RWPE1 (cell line): ENCODE results near the gene MTUS2.

Experiments used
- CTCF ChIA-PET: fragments of 350-600 bp; sonication (Branson Sonifier 250); formaldehyde crosslinking; extraction: SDS; loops from one replicate; lab custom pipeline; 2021; lab: Yijun Ruan, JAX
- POLR2A ChIA-PET: fragments of 400-600 bp; formaldehyde crosslinking; extraction: SDS; loops from one replicate; lab custom pipeline; 2020; ENCODE audit warnings: antibody characterized with exemption; ENCODE audit not compliant: low non-redundant PET; lab: Yijun Ruan, JAX
- DNase-seq: peaks from one replicate; pipeline ENCODE4 v3.0.0; 2012; ENCODE audit warnings: low spot score
- H3K27ac ChIP-seq: fragments of 450-650 bp; 2 replicates; pipeline ENCODE4 v1.5.1; 2017
- CTCF ChIP-seq: fragments of 450-650 bp; conservative IDR thresholded peaks from 2 replicates; pipeline ENCODE4 v1.5.1; 2017; ENCODE audit warnings: low read depth, mild to moderate bottlenecking

Gene MTUS2

GRCh38 chr13:29038700-29039099 is 218.6 kb downstream of the MTUS2 start:
- ChIA-PET POLR2A (no interaction called here), CTCF (no interaction called here)
- no peak for TF ChIP-seq CTCF
- H3K27ac ChIP-seq: no peak overlapping the region
- no peak for DNase-seq

DNA sequence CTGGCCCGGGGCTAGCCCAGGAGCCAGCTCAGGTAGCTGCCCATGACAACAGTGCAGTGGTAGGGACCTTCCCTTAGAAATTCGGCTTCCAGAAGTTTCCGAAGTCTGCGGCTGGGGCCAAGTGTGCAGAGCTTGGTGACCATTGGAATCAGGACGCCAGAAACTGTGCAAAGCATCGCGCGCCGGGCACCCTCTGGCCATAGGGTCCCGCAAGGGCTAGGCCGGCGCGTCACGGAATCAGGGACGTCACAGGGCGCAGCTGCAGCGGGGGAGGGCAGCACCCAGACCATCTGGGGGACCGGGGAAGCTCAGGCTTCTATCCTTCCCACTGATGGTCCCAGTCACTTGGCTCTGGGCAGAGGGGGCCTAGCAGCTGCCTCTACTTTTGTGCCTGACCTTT is 219.1 kb downstream of the MTUS2 start:
- no peak overlapping the region for H3K27ac ChIP-seq
- no peak for TF ChIP-seq CTCF
- ChIA-PET CTCF (no interaction called here), POLR2A (no interaction called here)
- no peak for DNase-seq

DNA sequence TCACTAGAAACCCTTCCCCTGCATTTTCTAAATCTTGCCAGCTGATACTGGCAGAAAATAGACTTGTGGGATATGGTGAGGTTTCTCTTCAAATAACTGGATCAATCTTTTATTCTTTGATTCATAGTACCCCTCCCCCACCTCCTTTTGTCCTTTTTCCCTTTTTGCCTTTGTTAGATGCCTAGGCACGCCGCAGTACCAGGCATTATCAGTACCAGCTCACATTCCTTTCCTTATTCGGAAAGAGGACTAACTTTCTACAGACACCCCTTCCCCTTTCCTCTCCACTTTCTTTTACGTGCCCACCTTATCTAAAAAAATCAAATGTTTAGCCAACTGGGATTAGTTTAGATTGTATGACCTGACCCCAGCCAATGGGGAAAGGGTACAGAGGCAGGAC is 226.4 kb downstream of the MTUS2 start:
- POLR2A ChIA-PET: no interaction called here
- DNase-seq: no peak
- TF ChIP-seq CTCF: no peak
- CTCF ChIA-PET: no interaction called here
- H3K27ac ChIP-seq: no peak overlapping the region

- no peak for TF ChIP-seq CTCF
- no peak for DNase-seq
- POLR2A ChIA-PET: no interaction called here
- H3K27ac ChIP-seq: no peak overlapping the region
- CTCF ChIA-PET: no interaction called here
Observed at GRCh38 chr13:29049524-29049923, 229.4 kb downstream of the MTUS2 start.

DNA sequence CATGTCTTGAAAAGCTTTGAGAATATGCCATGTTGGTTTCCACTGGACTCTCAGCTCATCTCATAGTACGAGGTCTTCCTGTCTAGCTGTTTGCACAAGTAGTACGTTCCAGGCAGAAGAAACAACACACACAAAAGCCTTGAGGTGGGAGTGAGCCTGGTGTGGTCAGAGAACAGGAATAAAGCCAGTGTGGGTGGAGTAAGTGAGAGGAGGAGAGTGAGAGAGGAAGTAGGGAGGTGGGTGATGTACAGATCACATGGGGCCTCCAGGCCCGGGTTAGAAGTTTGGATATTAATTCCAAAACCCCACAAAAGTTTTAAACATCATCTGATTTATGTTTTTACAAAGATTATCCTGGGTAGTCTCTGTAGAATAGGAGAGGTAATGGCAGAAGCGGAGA is 230.6 kb downstream of the MTUS2 start:
- ChIA-PET CTCF (no interaction called here), POLR2A (no interaction called here)
- no peak for TF ChIP-seq CTCF
- no peak overlapping the region for H3K27ac ChIP-seq
- no peak for DNase-seq

GRCh38 chr13:29059800-29060199 is 239.7 kb downstream of the MTUS2 start:
- no peak for DNase-seq

More at GRCh38 chr13:29059800-29060199, 239.7 kb downstream of the MTUS2 start:
- no peak overlapping the region for H3K27ac ChIP-seq
- TF ChIP-seq CTCF: no peak
- POLR2A ChIA-PET: no interaction called here
- CTCF ChIA-PET: no interaction called here
